GM12801 (cell line): ENCODE results near the gene SRGAP1.

ENCODE experiments used
- TF ChIP-seq, protein P1 (sequence below): IDR thresholded peaks from one replicate; pipeline ENCODE4 v1.5.1; 2011; ENCODE audit warnings: control low read depth; ENCODE audit not compliant: insufficient read length; ENCODE audit errors: extremely low read depth

The SRGAP1 gene

DNA sequence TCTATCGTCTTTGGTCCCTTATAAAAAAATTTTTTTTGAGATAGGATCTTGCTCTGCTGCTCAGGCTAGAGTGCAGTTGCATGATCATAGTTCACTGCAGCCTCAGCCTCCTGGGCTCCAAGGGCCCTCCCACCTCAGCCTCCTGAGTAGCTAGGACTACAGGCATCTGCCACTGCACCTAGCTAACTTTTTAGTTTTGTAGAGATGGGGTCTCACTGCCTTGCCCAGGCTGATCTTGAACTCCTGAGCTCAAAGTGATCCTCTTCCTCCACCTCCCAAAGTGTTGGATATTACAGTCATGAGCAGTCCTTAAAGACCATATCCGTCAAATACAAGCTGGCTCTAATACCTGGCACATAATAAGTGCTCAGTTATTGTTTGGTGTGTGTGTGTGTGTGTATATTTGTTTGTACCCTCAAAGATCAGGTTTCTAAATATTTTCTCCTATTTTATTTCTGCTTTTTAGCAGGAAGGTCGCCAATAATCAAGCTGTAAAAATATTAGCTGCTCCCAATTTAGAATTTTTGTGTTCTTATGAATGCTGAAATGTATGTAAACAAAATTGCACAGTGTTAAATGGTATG is 30.5 kb downstream of the SRGAP1 start:
- TF ChIP-seq, protein P1, sequence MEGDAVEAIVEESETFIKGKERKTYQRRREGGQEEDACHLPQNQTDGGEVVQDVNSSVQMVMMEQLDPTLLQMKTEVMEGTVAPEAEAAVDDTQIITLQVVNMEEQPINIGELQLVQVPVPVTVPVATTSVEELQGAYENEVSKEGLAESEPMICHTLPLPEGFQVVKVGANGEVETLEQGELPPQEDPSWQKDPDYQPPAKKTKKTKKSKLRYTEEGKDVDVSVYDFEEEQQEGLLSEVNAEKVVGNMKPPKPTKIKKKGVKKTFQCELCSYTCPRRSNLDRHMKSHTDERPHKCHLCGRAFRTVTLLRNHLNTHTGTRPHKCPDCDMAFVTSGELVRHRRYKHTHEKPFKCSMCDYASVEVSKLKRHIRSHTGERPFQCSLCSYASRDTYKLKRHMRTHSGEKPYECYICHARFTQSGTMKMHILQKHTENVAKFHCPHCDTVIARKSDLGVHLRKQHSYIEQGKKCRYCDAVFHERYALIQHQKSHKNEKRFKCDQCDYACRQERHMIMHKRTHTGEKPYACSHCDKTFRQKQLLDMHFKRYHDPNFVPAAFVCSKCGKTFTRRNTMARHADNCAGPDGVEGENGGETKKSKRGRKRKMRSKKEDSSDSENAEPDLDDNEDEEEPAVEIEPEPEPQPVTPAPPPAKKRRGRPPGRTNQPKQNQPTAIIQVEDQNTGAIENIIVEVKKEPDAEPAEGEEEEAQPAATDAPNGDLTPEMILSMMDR: no peak

- TF ChIP-seq, protein P1: no peak
Measured at GRCh38 chr12:63875703-63876102, 31.2 kb downstream of the SRGAP1 start.

- TF ChIP-seq, protein P1: no peak
Measured at GRCh38 chr12:63876980-63877379, 32.5 kb downstream of the SRGAP1 start.

DNA sequence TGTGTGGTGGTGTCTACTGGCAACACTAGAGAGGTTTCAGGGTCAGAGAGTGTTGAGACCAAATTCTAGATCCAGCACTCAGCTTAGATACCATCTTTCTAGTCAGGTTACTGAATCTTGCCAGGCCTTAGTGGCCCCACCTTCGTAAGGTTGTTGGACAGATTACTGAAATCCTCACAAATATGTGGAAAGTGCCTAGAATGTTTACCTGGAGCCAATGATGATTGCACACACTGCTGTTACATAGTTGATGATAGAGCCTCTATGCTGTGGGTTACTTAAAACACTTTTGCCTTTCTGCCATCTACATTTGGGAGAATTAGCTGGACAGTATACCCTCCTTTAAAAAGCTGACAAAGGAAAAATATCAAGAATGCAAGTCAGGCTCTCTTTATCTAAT is 33.2 kb downstream of the SRGAP1 start:
- TF ChIP-seq, protein P1: no peak

DNA sequence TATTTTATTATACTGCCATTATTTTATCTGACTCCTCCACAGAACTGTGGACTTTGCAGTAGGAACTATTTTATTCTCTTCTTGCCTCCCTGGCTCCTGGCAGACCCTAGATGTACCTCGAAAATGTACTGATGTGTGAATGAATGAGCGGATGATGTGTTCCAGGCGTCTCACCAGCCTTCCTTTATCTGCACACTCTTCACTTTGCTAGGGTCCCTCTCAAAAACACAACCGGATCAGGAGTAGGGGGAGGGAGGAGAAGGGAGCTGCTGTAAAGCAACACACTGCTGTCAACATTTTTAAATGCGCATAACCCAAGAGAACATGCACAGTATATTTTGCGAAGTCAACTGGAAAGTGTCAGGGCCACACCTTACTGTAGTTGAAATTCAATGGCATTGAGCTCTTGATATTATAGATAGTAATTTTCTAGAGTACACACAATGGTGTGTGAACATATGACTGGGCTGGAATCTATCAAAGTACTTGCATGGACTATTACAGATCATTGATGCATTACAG is 36.3 kb downstream of the SRGAP1 start:
- TF ChIP-seq, protein P1: no peak

DNA sequence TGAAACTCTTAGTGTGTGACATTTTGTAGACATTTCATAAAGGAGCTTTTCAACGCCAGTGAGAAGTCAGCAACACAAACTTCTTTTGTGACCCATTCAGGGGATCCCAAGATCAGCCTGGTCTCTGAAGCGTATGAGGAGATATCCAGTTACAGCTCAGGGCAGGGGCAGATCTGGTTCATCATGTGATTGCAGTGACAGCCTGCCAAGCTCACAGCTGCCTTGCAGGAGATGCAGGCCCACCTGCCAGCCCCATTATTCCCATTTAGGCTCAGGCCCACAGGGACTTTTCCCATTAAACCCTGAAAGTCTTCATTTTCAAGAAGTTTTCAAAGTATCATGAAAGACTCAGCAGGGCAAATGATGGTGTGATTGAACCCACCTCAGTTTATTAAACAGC is 38.3 kb downstream of the SRGAP1 start:
- TF ChIP-seq, protein P1: no peak

DNA sequence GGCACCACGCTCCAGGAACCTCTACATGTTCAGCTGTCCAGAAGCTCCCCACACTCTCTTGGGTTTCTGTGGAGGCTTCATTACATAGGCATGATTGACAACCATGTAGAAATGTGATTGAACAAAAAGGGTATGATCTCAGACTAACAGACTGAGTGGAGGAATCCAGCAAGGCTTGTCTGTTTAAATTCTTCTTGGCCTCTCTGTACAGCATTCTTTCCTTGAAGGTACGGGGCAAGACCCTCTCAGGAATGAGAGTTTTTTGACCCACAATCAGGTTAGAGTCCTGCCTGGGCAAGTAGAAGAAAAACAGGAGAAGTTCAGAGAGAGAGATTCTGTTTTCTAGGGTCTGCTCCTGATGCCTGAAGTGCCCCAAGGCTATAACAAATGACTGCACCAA is 40.9 kb downstream of the SRGAP1 start:
- TF ChIP-seq, protein P1: no peak
